SKM-1 treated with dmso at 0.1 percent for 144 hours (cell line): ENCODE measurements around the gene KIF5C.
A peak's percentile ranks its signal among the peaks of the same experiment; 100 is the strongest.

ENCODE experiments used
- DNase-seq: peaks from one replicate; lab custom pipeline; 2025; ENCODE audit not compliant: unreplicated experiment; lab: John Stamatoyannopoulos, UW

Gene KIF5C

DNA sequence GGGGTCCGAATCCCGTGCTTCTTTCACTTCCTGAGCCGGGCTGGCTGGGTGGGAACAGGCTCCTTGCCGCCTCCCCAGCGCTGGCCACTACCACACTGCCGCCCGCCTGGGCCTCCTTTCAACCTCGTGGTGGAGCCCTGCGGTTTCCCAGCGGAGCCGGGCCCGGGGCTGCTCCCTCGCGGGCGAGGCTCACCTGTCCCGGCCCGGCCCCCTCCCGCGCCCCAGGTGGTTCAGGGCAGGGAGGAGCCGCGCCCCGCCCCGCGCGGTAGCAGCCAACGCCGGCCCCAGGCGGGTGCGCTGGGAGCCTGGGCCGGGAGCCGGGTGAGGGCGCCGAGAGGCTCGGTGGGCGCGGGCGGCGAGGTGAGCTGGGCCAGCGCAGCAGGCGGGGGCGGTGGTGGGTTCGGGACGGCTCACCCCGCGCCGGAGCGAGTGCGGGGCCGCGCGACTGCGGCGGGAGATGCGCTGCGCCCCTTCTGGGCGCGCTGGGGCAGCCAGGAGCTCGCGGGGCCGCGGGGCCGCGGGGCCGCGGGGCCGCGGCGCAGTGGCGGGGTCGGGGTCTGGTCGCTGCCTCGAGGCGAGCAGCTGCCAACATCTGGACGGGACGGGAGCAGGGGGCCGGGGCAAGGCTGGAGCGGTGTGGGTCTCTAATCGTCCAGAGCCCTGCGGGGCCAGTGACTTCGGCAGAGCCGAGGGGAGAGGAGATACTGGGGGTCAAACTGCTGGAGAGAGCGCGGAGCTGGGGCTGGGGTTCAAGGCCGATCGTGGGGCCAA is 163.6 kb downstream of the KIF5C start, which contains the start of gene LYPD6B:
LYPD6B (plus strand) TSS at position 258 of the 771 bp plus-strand sequence. CDS start 92,250 bp downstream, outside the sequence.
- no peak for DNase-seq

DNA sequence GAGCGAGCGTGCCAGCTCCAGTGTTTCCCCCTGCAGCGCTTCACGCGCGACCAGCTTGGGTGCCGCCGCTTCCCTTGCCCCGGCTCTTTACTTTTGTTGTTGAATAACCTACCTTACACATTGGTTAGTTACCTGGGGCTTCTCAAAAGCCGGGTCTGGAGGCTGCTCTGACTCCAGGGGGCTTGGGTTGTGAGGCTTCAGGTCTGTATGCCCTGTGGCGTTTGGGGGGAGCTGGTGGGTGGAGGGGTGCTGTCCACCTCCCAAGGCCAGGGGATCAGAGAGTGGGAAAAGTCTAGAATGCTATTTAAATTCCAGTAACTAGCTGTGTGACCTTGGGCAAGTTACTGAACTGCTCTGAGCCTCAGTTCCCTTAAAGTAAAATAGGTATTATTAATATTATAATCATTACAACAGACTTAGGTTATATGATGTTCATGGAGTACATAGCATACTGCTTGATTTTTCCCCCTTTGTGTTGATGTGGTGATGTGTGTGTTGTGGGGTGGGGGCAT is 164.2 kb downstream of the KIF5C start:
- no peak for DNase-seq

DNA sequence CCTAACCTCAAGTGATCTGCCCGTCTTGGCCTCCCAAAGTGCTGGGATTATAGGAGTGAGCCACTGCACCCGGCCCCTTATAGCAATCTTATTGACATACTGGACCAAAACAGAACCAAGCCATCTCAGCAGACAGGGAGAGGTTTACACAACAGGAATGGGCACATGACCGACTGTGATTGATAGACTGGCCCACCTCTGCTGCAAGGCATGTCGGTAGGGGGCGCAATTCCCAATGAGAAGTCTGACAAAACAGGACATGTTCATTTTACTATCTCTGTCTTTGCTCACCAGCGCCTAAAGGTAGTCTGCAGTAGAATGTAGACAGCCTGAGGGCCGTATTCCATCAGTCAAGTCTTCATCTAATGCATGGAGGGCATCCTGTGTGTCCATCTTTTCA is 165.4 kb downstream of the KIF5C start:
- DNase-seq = peak; percentile 45

DNA sequence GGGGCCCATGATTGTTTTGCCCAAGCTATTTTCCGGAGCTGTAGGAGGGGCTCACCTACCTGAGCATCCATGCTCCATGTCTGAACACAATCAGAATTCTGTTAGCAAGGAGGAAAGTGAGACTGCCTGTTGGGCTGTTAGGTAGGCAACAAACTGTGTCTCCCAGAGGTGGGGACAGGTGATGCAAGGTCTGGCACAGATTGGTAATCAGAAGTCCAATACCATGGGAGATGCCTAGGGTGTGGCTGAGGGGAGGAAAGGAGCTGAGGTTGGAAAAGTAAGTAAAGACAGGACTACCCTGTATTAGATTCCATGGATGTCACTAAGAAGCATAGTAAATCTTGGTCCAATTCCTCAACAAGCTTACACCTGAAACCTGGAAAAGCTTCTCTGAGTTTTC is 166.5 kb downstream of the KIF5C start:
- no peak for DNase-seq

DNA sequence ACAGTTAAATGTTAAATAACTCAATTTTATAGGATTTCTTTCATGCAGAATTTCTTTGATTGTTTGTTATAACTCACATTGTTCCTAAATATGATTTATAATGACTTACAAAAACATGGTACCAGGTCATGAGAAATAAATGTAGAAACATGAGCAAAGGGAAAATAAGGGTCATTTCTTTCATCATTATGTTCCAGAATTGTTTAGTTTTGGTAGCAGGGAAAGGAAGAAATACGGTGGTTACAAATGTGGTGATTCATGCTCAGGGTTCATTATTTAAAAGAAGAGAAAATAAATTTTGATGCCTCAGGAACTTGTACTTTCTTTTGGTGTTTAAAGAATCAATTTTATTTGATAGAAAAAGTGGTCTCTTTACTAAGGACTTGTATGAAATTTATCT is 167.9 kb downstream of the KIF5C start:
- DNase-seq = no peak

DNA sequence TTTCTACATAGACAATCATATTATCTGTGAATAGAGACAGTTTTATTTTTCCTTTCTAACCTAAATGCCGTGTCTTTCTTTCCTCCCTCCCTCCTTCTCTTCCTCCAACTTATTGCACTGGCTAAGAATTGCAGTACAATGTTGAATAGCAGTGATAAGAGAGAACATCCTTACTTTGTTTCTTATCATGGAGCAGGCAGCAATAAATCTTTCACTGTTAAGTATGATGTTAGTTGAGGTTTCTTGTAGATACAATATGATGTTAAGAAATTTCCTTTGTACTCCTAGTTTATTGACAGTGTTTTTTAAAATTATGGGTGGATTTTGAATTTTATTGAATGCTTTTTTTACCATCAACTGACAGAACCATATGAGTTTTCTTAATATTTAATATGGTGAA is 169.5 kb downstream of the KIF5C start:
- DNase-seq = no peak

DNA sequence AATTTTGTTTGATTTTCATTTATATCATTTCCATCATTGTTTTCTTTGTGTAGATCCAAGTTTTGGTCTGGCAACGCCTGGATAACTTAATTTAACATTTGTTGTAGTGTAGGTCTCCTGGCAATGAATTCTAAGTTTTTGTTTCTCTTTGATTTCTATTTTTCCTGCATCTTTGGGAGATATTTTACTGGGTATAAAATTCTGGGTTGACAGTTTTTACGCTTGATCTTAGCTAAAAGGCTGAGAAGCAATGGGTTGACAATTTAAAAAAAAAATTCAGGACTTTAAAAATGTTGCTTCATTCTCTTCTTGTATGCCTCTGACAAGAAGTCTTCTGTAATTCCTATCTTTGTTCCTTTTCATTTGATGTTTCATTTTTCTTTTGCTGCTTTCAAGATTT is 172.1 kb downstream of the KIF5C start:
- no peak for DNase-seq

DNA sequence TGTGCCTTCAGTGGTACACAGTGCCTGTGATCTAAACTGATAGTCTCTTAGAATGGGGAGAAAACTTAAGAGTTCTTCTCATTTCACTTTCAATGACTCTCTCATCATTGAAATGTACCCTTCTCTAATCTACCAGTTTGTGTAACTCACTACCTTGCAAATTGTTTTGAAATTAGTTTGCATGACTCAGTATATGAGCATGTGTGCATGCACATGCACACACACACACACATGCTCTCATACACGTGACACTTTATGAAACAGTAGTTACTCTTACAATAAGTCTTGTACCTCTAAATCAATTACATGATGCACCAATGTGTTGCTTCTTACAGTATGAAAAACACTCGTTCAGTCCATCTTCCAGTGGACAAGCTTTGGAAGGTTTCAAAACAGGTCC is 174.1 kb downstream of the KIF5C start:
- no peak for DNase-seq

DNA sequence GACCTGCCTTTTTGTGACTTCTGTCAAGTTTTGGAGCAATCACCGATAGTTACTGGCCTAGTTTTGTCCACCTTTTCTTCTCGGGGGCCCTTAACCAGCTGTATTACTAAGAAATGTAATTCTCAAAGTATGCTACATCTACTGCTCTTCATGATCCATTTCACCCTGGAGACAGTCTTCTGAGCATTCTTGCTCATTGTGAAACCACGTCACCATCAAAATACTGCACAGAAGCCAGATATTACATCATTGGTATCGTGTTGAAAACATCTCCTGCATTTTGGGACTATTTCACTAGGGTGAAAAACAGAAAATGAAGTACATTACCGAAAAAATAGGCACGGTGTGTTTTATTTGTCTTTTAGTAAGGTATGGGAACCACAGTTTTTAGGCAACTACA is 175.2 kb downstream of the KIF5C start:
- DNase-seq = no peak

DNA sequence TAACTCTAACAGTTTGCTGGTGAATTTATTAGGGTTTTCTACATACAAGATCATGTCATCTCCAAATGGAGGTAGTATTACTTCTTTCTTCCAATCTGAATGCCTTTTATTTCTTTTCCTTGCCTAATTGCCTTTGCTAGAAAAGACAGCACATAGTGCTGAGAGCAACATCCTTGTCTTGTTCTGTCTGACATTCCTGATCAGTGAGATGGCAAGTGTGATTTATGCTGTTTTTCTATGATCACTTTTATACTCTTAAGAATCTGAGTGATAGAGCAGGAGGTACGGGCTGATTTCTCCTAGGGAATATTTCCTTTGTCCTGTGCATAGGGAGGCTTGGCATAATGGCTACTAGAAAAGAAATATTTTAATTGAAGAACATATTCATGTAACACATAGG is 180.7 kb downstream of the KIF5C start:
- no peak for DNase-seq

DNA sequence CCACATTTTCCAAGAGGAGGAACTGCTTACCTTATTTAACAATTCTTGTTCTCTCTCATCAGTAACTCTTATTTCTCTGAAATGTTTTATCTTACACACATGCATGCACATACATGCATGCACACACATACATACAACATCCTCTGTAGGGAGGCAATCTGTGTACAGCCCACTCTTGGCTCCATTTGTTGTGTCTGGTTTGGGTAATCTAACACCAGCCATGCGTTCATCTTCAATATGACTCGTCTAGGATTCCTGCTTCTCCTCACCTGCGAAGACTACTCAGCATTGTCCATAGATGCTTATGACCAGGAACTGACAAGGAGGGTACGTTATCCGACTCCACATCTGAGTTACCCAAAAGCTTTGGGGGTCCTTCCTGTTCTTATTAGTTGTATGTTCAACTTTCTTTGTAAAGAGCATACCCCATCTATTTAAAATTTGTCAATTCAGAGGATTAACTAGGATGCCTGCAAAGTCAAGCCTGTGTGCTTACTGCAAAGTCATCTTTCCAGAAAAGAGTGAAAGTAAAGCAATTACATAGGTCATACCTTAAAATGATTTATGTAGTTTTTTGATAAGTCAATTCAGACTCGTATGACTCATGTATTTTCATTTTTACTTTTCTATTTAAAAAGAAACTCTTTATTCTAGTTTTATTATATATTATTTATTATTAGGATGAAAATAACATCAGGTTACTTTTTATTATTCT is 181.7 kb downstream of the KIF5C start:
- DNase-seq = no peak

DNA sequence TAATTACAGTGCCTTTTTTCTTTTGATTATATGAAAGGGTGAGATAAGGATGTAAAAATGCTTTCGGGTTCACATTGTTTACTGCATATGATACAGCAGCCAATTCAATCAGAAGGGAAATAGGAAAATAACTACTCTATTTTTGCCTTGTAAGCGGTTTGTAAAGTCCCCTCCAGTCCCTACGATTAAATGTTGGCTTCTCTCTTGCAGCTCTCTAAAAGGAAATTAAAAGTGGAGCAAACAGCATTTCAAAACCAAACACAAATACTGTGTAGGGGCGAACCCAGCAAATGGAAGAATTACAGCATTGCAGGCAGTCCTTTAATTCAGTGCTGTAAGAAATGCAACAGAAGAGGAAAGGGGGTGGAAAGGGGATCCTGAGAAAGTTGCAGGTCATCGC is 182.4 kb downstream of the KIF5C start:
- DNase-seq = no peak

DNA sequence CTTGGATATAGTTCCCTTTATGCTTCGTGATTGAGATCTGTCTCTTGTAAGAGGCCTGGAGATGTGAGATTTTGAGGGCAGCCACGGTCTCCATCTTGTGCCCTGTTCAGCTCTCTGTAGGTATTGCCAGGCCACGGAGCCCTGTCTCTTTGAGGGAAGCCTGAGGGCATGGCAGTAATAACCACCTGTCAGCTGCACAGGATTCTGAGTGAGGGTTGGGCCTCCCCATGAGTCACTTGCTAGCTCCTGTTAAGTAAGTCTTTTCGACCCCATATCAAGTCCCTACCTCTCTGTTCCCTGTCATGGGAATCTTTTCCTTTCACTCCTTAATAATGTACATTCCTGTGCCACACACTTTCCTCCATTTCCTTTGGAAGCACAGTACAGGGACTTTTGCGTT is 183.9 kb downstream of the KIF5C start:
- DNase-seq = no peak

DNA sequence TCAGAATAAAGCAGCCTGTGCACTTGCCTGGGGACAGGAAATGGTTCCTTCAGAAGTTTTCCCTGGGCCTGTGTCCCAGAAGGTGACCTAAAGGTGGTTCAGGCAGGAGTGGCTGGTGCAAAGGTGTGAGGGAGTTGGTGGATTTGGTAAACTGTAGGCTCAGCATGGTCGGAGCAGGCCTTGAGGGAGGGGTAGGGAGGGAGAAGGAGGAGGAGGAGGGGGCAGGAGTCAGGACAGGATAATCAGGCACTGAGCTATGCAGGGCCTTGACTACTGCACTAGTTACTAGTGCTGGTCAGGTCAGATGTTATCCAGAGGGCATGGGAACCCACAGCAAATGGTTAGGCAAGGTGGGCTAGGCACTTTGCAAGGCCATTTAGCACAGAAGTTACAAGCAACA is 184.8 kb downstream of the KIF5C start:
- no peak for DNase-seq

DNA sequence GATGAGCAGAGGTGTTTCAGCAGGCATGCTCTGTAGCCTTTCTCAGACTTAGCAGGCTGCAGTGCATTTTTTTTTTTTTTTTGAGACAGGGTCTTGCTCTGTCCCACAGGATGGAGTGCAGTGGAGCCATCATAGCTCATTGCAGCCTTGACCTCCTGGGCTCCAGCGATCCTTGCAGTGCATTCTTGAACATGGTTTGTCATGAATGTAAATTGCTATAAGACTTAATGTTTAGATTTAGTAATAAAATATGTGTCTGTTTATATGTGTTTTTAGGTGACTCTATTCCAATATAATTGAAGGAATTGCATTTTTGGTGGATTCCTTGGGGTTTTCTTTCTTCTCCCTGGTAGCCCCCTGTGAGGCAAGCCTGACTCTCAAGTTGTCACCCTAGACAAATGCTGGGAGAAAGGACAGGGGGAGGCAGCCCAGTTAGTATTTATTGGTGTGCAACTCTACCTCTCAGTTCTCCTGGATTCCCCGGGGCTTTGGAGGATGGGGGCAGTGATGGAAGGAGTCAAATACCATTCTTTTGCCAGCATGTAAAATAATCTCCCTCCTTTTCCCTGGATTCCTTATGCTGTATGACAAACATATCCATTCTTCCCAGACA is 186.2 kb downstream of the KIF5C start:
- DNase-seq = no peak

DNA sequence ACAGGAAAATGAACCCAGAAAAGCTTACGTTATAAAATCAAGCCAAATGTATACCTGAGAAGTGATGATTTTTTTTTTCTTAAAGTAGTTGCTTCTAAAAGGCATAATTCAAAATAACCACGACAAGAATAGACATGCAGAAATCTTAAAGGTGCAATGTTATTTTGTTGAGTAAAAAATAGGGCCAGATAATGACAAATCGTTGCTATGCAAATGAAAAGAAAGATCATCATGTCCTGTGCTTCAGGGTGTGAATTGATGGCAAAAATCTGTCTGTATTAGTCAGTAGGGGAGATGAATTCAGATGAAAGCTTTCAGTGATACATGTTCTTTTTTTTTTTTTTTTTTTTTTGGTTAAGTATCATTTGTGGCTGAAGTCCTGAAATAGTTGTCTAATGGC is 187.5 kb downstream of the KIF5C start:
- no peak for DNase-seq

DNA sequence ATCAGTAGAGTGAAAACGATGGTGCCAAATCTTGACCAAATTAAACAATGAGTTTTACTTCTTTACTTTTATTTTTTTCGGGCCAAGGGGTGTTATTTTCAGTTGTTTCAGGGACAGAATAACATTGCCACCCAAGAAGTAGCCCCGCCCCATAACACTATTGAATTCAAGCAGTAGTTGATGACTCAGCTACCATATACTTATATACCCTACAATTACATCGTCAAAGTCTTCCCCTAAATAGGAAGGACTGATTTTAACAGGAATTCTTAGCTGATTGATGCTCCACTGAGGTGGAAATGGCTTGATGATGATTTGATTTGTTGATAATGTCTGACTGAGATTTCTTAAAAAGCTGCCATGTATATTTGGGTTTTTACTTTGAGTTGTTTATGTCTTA is 188.2 kb downstream of the KIF5C start:
- no peak for DNase-seq

DNA sequence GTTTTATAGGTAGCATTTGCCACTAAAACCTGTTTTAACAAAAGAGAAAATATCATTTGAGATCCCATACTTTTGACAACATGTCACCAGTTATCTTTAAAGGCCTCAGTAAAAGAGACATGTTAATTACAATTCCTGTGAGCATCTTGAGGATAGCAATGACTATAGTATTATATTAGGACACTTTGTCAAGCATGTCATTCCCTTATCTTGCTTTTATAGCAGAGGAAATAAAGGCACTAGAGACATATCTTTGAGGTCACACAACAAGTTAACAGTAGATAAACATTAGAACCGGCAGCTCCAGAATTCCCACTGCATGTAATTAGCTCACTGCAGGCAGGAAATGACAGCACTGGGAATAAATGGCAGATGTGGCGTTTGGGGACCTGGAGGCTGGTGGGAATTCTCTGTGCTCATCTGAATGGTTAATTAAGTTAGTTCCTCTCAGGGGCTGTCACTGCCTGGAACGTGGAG is 189.4 kb downstream of the KIF5C start:
- no peak for DNase-seq

DNA sequence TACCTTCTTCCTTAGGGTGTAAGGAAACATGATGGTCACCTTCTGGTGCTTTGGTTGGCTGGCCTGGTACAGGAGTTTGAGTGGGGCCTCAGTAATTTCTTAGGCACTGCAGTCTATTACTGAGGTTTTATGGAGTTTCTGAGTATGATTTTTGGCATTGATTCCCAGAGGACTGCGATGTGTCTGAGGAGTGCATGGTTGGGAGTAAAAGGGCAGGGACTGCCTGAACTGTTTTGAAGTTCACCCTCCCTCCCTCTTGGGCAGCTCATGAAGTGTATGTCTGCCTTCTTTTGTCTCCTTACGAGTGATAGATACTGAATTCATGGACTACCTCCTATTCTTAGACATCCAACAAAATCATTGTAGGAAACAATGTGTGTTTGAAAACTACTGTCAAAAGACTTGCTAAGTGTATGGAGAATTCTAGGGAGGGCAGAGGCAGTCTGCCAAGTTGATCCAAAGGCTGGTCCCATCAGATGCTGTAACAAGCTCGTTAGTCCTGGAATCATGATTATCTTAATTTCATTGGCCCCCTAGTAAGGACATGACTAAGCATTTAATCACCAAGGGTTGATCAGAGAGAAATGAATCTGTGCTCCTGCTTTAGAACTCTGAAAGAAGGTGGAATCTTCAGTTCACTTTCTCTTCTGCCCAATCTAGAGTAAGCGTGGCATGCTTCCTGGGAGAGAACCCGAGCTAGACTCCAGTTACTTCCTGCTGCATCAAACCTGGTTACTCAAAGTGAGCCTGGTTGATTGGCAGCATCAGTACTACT is 190.0 kb downstream of the KIF5C start:
- no peak for DNase-seq

DNA sequence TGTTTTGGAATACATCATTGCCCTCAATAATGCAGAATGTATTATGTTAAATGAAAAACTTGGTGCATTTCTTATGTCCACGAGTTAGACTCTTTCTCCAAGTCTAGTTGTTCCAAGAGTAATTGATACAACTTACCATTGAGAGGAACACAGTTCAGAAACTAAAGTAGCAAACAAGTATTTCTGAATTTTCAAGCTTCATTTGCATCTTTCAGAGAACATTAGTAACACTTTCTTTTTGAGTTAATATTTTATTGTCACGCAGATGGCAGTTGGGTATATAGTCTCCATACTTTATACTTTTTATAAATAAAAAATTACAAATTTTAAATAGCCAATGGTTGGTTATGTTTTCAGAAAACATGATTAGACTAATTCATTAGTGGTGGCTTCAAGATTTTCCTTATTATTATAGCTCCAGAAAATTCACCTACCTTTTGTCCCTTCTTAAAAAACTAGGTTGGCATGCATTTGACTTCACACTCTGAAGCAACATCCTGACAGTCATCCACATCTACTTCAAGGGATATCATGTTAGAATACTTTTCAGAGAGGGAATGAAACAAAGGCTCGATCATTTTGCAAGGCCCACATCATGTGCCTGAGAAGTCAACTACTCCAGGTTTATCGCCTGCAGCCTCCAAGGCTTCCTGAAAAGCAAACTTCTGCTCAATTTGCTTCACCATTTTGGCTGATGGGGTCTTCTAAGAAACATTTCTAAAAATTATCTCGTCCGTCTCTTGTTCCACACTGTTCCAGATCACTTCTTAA is 193.4 kb downstream of the KIF5C start:
- DNase-seq = no peak
